Spinal cord (tissue), 10 donors: ENCODE measurements around the gene C1QTNF8. TPM values are rescaled to one million over a fixed set of nuclear protein-coding genes. Genes with fewer than 3 reads are reported as not detected.

ENCODE experiments used
- DNase-seq, 6 donors: peaks; one replicate each; pipeline versions ENCODE4 v3.0.0 to v3.0.0-alpha.2; 2013 to 2015; ENCODE audit warnings: low spot score in 6 of 6, low read depth in 4 of 6
- H3K27ac ChIP-seq: one replicate; pipeline ENCODE4 v1.5.1; 2013; ENCODE audit warnings: low read depth, low read length, control low read depth
- H3K27me3 ChIP-seq: one replicate; pipeline ENCODE4 v1.6.1; 2013; ENCODE audit warnings: low read length; ENCODE audit not compliant: control insufficient read depth, insufficient read depth
- H3K36me3 ChIP-seq: one replicate; pipeline ENCODE4 v1.6.1; 2013; ENCODE audit warnings: low read length; ENCODE audit not compliant: control insufficient read depth, insufficient read depth
- H3K4me1 ChIP-seq: one replicate; pipeline ENCODE4 v1.6.1; 2013; ENCODE audit warnings: low read length; ENCODE audit not compliant: control insufficient read depth, insufficient read depth
- H3K4me3 ChIP-seq: one replicate; pipeline ENCODE4 v1.5.1; 2013; ENCODE audit warnings: low read depth, low read length, control low read depth
- H3K9me3 ChIP-seq: one replicate; pipeline ENCODE4 v1.6.1; 2013; ENCODE audit warnings: low read length; ENCODE audit not compliant: control insufficient read depth, insufficient read depth
- WGBS: methylation state at CpG from one replicate; pipeline ENCODE4 v1.1.5; 2013; ENCODE audit warnings: missing lambda C conversion rate; ENCODE audit not compliant: insufficient coverage; 5-methylcytosine and 5-hydroxymethylcytosine counted together
- polyA plus RNA-seq, 2 donors: library from polyadenylated mRNA; unstranded; fragments of 120-200 nt; gene quantifications; one replicate each; pipeline ENCODE4 v1.2.1, GENCODE V29; 2013; ENCODE audit not compliant: insufficient read length in 2 of 2
- total RNA-seq, 2 donors: library from RNA; depleted of rRNA in 1 of 2; stranded (reverse); fragments of 120-200 nt in 1 of 2; fragments of >200 nt in 1 of 2; gene quantifications; one replicate each; pipeline versions ENCODE4 v1.2.3 to v1.2.4, GENCODE V29; 2013 to 2014
- donor health status: healthy.

C1QTNF8 gene
- total and polyA plus RNA-seq, 4 donors: 0.17 to 0.59 (median 0.24) TPM

GRCh38 chr16:1056196-1056595 is 39.8 kb downstream of the C1QTNF8 start:
- H3K4me1 ChIP-seq: peaks cover 49% of the 10 kb centered on the region
- 77% methylated on average over 8 of the region's 8 CpGs for WGBS
- DNase-seq: no peak

GRCh38 chr16:1055557-1055924 is 40.5 kb downstream of the C1QTNF8 start:
- Histone ChIP-seq H3K4me1 (peaks cover 49% of the 10 kb centered on the region), H3K27me3 (no peaks in the 10 kb centered on the region), H3K27ac (no peak overlapping the region), H3K36me3 (peaks cover 2% of the 10 kb centered on the region), H3K9me3 (peaks cover 3% of the 10 kb centered on the region), H3K4me3 (no peak overlapping the region)
- no peak for DNase-seq
- 82% methylated on average over 13 of the region's 13 CpGs for WGBS

More at GRCh38 chr16:1056196-1056595, 39.8 kb downstream of the C1QTNF8 start:
- Histone ChIP-seq H3K27me3 (no peaks in the 10 kb centered on the region), H3K27ac (no peak overlapping the region), H3K9me3 (peaks cover 3% of the 10 kb centered on the region), H3K4me3 (no peak overlapping the region), H3K36me3 (peaks cover 2% of the 10 kb centered on the region)

GRCh38 chr16:1054660-1055556 is 41.1 kb downstream of the C1QTNF8 start:
- Histone ChIP-seq H3K4me1 (peaks cover 52% of the 10 kb centered on the region), H3K36me3 (peaks cover 2% of the 10 kb centered on the region), H3K9me3 (peaks cover 3% of the 10 kb centered on the region), H3K4me3 (no peak overlapping the region), H3K27ac (peak overlapping the region; percentile 47), H3K27me3 (no peaks in the 10 kb centered on the region)
- WGBS: 16% methylated on average over 34 of the region's 34 CpGs
- DNase-seq: peak in 3 of 6 donors; percentile 51 to 87 (median 87)

GRCh38 chr16:1053700-1054368 is 42.2 kb downstream of the C1QTNF8 start:
- Histone ChIP-seq H3K9me3 (no peaks in the 10 kb centered on the region), H3K36me3 (peaks cover 2% of the 10 kb centered on the region), H3K27ac (peak overlapping the region; percentile 47), H3K4me3 (no peak overlapping the region), H3K4me1 (peaks cover 63% of the 10 kb centered on the region), H3K27me3 (no peaks in the 10 kb centered on the region)
- 78% methylated on average over 21 of the region's 21 CpGs for WGBS
- no peak for DNase-seq

- Histone ChIP-seq H3K36me3 (peaks cover 2% of the 10 kb centered on the region), H3K27me3 (no peaks in the 10 kb centered on the region), H3K9me3 (no peaks in the 10 kb centered on the region), H3K4me1 (peaks cover 68% of the 10 kb centered on the region), H3K4me3 (no peak overlapping the region), H3K27ac (peak overlapping the region; percentile 10)
- peak in 1 of 6 donors; percentile 41 for DNase-seq
- 40% methylated on average over 14 of the region's 14 CpGs for WGBS
Observed at GRCh38 chr16:1053121-1053521, 42.9 kb downstream of the C1QTNF8 start.

GRCh38 chr16:1052721-1053120 is 43.3 kb downstream of the C1QTNF8 start:
- peaks cover 2% of the 10 kb centered on the region for H3K36me3 ChIP-seq
- DNase-seq: no peak
- H3K27ac ChIP-seq: peak overlapping the region; percentile 10
- H3K4me3 ChIP-seq: no peak overlapping the region
- 60% methylated on average over 9 of the region's 9 CpGs for WGBS
- H3K9me3 ChIP-seq: no peaks in the 10 kb centered on the region
- no peaks in the 10 kb centered on the region for H3K27me3 ChIP-seq
- H3K4me1 ChIP-seq: peaks cover 68% of the 10 kb centered on the region

GRCh38 chr16:1051446-1051845 is 44.6 kb downstream of the C1QTNF8 start:
- H3K27me3 ChIP-seq: no peaks in the 10 kb centered on the region
- H3K4me1 ChIP-seq: peaks cover 72% of the 10 kb centered on the region
- no peak for DNase-seq
- H3K4me3 ChIP-seq: no peak overlapping the region
- no peak overlapping the region for H3K27ac ChIP-seq
- H3K36me3 ChIP-seq: peaks cover 2% of the 10 kb centered on the region
- WGBS: 94% methylated on average over 11 of the region's 17 CpGs
- no peaks in the 10 kb centered on the region for H3K9me3 ChIP-seq

- Histone ChIP-seq H3K27me3 (no peaks in the 10 kb centered on the region), H3K4me1 (peaks cover 77% of the 10 kb centered on the region)
Observed at GRCh38 chr16:1050921-1051320, 45.1 kb downstream of the C1QTNF8 start.

GRCh38 chr16:1050516-1050915 is 45.5 kb downstream of the C1QTNF8 start:
- no peaks in the 10 kb centered on the region for H3K9me3 ChIP-seq
- no peak for DNase-seq
- no peaks in the 10 kb centered on the region for H3K27me3 ChIP-seq

More at GRCh38 chr16:1050921-1051320, 45.1 kb downstream of the C1QTNF8 start:
- Histone ChIP-seq H3K4me3 (no peak overlapping the region), H3K27ac (no peak overlapping the region), H3K9me3 (no peaks in the 10 kb centered on the region), H3K36me3 (peaks cover 2% of the 10 kb centered on the region)
- 92% methylated on average over 13 of the region's 15 CpGs for WGBS
- DNase-seq: no peak

More at GRCh38 chr16:1050516-1050915, 45.5 kb downstream of the C1QTNF8 start:
- Histone ChIP-seq H3K36me3 (no peaks in the 10 kb centered on the region), H3K4me3 (no peak overlapping the region), H3K4me1 (peaks cover 79% of the 10 kb centered on the region), H3K27ac (no peak overlapping the region)
- WGBS: 82% methylated on average over 27 of the region's 30 CpGs
